Measurements from ENCODE around the gene B3GAT1.

The B3GAT1 gene

GRCh38 chr11:134342572-134343340 is 69.3 kb downstream of the B3GAT1 start:
- no peak overlapping the region for H3K4me3 ChIP-seq (ENCODE audit: low read depth in 1 of 2, low read length in 1 of 2)
- TF ChIP-seq, protein P1, sequence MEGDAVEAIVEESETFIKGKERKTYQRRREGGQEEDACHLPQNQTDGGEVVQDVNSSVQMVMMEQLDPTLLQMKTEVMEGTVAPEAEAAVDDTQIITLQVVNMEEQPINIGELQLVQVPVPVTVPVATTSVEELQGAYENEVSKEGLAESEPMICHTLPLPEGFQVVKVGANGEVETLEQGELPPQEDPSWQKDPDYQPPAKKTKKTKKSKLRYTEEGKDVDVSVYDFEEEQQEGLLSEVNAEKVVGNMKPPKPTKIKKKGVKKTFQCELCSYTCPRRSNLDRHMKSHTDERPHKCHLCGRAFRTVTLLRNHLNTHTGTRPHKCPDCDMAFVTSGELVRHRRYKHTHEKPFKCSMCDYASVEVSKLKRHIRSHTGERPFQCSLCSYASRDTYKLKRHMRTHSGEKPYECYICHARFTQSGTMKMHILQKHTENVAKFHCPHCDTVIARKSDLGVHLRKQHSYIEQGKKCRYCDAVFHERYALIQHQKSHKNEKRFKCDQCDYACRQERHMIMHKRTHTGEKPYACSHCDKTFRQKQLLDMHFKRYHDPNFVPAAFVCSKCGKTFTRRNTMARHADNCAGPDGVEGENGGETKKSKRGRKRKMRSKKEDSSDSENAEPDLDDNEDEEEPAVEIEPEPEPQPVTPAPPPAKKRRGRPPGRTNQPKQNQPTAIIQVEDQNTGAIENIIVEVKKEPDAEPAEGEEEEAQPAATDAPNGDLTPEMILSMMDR (IDR thresholded peaks at IDR 0.05) = no peak
- H3K36me3 ChIP-seq = no peaks in the 10 kb centered on the region
- no peaks in the 10 kb centered on the region for H3K9me3 ChIP-seq
- H3K4me1 ChIP-seq (ENCODE audit: control insufficient read depth in 1 of 2, insufficient read depth in 1 of 2, low read depth in 1 of 2, low read length in 1 of 2) = no peaks in the 10 kb centered on the region
- H3K27ac ChIP-seq = no peak overlapping the region
- H3K27me3 ChIP-seq = peaks cover 4% of the 10 kb centered on the region

DNA sequence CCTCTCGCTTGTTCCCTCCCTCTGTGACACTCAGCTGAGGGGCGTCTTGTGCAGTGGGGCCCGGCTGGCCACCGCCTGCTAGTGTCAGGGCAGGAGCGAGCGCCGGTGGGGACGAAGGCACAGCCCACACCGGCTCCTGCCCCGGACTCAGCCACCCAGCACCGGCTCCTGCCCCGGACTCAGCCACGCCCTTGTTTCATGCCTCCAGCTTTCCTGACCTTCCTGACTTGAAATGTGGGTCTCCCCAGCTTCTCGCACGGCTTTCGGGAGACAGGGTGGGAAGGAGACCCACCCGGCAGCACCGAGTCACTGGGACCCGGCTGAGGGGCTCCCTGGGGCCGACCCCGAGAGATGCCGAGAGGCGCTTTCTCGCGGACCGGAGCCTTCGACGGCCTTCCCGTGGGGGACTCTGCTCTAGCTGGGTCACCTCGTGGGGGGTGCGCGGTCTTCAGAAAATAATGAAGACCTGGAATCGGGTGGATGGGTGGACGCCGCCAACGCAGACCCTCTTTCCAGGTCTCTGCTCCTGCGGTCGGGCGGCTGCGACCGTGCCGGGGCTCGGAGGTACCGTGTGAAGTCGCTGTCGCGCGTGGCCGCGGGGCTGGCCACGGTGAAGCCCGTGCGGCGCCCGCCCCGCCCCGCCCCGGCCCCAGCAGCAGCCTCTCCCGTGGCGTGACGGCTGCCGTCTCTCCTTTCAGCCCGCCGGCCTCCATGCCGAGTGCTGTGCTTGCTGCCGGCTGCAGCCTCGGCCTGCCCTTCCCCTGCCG is 70.1 kb downstream of the B3GAT1 start:
- TF ChIP-seq, protein P1 (IDR thresholded peaks at IDR 0.05) = no peak
- Histone ChIP-seq H3K27ac (no peak overlapping the region), H3K9me3 (no peaks in the 10 kb centered on the region), H3K27me3 (peaks cover 7% of the 10 kb centered on the region), H3K36me3 (no peaks in the 10 kb centered on the region), H3K4me3 (ENCODE audit: low read depth in 1 of 2, low read length in 1 of 2) (no peak overlapping the region), H3K4me1 (ENCODE audit: control insufficient read depth in 1 of 2, insufficient read depth in 1 of 2, low read depth in 1 of 2, low read length in 1 of 2) (no peaks in the 10 kb centered on the region)

GRCh38 chr11:134340354-134340964 is 71.6 kb downstream of the B3GAT1 start:
- no peak overlapping the region for H3K27ac ChIP-seq
- H3K36me3 ChIP-seq = no peaks in the 10 kb centered on the region
- TF ChIP-seq, protein P1 (IDR thresholded peaks at IDR 0.05) = no peak
- no peaks in the 10 kb centered on the region for H3K9me3 ChIP-seq
- no peaks in the 10 kb centered on the region for H3K4me1 ChIP-seq (ENCODE audit: control insufficient read depth in 1 of 2, insufficient read depth in 1 of 2, low read depth in 1 of 2, low read length in 1 of 2)
- H3K27me3 ChIP-seq = peaks cover 18% of the 10 kb centered on the region
- no peak overlapping the region for H3K4me3 ChIP-seq (ENCODE audit: low read depth in 1 of 2, low read length in 1 of 2)

DNA sequence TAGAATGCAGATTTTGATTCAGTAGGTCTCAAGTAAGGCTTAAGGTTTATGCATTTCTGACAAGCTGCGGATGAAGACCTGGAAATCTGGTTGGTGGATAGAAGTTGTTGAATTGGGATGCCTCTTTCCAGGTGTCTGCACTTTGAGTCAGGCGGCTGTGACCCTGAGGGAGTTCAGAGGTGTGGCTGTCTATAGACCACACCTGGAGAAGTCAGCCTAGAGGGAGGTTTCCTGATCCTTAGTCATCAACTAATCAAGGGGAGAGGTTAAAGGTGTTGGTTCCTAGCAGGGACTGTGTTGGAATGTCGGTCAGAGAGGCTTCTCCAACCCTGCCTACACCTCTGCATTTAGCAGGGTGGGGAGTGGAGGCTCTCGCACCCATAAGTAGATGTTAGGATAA is 72.3 kb downstream of the B3GAT1 start:
- H3K4me1 ChIP-seq (ENCODE audit: control insufficient read depth in 1 of 2, insufficient read depth in 1 of 2, low read depth in 1 of 2, low read length in 1 of 2) = no peaks in the 10 kb centered on the region
- H3K27ac ChIP-seq = no peak overlapping the region
- H3K9me3 ChIP-seq = no peaks in the 10 kb centered on the region
- H3K36me3 ChIP-seq = no peaks in the 10 kb centered on the region
- TF ChIP-seq, protein P1 (IDR thresholded peaks at IDR 0.05) = no peak
- no peak overlapping the region for H3K4me3 ChIP-seq (ENCODE audit: low read depth in 1 of 2, low read length in 1 of 2)
- peaks cover 25% of the 10 kb centered on the region for H3K27me3 ChIP-seq

DNA sequence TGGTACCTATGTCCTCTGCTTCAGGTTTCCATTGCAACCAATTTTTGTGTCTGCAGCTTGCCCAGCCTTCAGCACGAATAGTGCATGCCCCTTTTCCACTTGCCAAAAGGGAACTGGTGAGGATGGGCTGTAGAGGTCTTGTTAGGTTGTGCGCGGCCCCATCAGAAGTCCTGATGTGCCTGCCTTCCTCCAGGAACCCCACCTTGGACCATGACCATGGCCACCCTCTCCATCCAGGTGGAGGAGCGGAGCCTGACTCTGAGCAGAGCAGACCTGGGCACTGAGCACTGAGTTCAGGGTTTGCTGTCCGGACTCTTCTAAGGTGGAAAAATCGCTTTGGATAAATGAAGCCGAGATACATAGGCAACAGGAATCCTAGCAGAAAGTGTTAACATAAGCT is 73.4 kb downstream of the B3GAT1 start:
- no peak overlapping the region for H3K4me3 ChIP-seq (ENCODE audit: low read depth in 1 of 2, low read length in 1 of 2)
- H3K27me3 ChIP-seq = peaks cover 33% of the 10 kb centered on the region
- no peak overlapping the region for H3K27ac ChIP-seq
- no peaks in the 10 kb centered on the region for H3K36me3 ChIP-seq
- TF ChIP-seq, protein P1 (IDR thresholded peaks at IDR 0.05) = no peak
- H3K9me3 ChIP-seq = no peaks in the 10 kb centered on the region
- H3K4me1 ChIP-seq (ENCODE audit: control insufficient read depth in 1 of 2, insufficient read depth in 1 of 2, low read depth in 1 of 2, low read length in 1 of 2) = no peaks in the 10 kb centered on the region
